ENCODE results near the gene SNX5. TPM values are rescaled to one million over a fixed set of nuclear protein-coding genes. Genes with fewer than 3 reads are reported as not detected.

Gene SNX5
- total and polyA plus RNA-seq, 2 donors (not counting 1 experiment from before 2014, with no cell fraction given): 97.8 to 128 TPM

GRCh38 chr20:17951323-17951722, 17.3 kb downstream of the SNX5 start:
- H3K27ac ChIP-seq (ENCODE audit: low read length in 2 of 2): no peak overlapping the region
- ChIA-PET CTCF (no interaction called here), POLR2A (no interaction called here)
- DNase-seq (no peak), ATAC-seq (ENCODE audit: low read depth) (no peak)
- Mint-ChIP-seq H3K27ac (no peak overlapping the region), H3K4me1 (peaks cover 48% of the 10 kb centered on the region), H3K4me3 (no peak overlapping the region), H3K27me3 (no peaks in the 10 kb centered on the region), H3K9me3 (ENCODE audit: insufficient read depth) (no peaks in the 10 kb centered on the region)
- no peak overlapping the region for H2AFZ ChIP-seq (ENCODE audit: insufficient read depth, low read depth, low read length, poor library complexity, severe bottlenecking)
- peaks cover 38 to 42% of the 10 kb centered on the region in 2 donors for H3K4me1 ChIP-seq (ENCODE audit: control insufficient read depth in 2 of 2, insufficient read depth in 2 of 2, low read length in 2 of 2)
- H3K36me3 ChIP-seq (replicated peaks in 1 of 2; ENCODE audit: control extremely low read depth in 1 of 2, control insufficient read depth in 1 of 2, extremely low read depth in 1 of 2, insufficient read depth in 2 of 2, low read length in 1 of 2): peaks cover 18 to 94% of the 10 kb centered on the region in 2 experiments
- H4K20me1 ChIP-seq (ENCODE audit: control insufficient read depth, insufficient read depth, low read length, poor library complexity, severe bottlenecking): peaks cover 31% of the 10 kb centered on the region
- H3K27me3 ChIP-seq (replicated peaks in 1 of 4; ENCODE audit: control extremely low read depth in 1 of 4, control insufficient read depth in 3 of 4, insufficient read depth in 4 of 4, low read length in 3 of 4): no peaks in the 10 kb centered on the region
- H3K9ac ChIP-seq (ENCODE audit: low read length): no peak overlapping the region
- H3K9me3 ChIP-seq (ENCODE audit: control extremely low read depth in 1 of 3, control insufficient read depth in 2 of 3, insufficient read depth in 1 of 3, low read length in 2 of 3): no peaks in the 10 kb centered on the region
- intact Hi-C loops (cut with micrococcal nuclease): no loop called here
- H3K79me2 ChIP-seq (ENCODE audit: control insufficient read depth, insufficient read depth, low read length): peaks cover 78% of the 10 kb centered on the region
- WGBS (ENCODE audit: insufficient coverage): 86% methylated on average over 1 of the region's 2 CpGs
- no peak overlapping the region for H3K4me2 ChIP-seq (replicated peaks; ENCODE audit: low read depth, low read length, poor library complexity, severe bottlenecking)
- TF ChIP-seq CTCF (IDR thresholded peaks at IDR 0.05): no peak
- TF ChIP-seq EZH2 (IDR thresholded peaks at IDR 0.05; ENCODE audit: borderline replicate concordance, insufficient read depth, low read depth, low read length, poor library complexity, severe bottlenecking): no peak
- no peak overlapping the region for H3K4me3 ChIP-seq (ENCODE audit: control extremely low read depth in 1 of 5, extremely low read depth in 1 of 5, insufficient read depth in 1 of 5, low read depth in 2 of 5, low read length in 4 of 5)

GRCh38 chr20:17950670-17951069, 17.9 kb downstream of the SNX5 start:
- no peak overlapping the region for H3K27ac Mint-ChIP-seq
- 100% methylated on average over 1 of the region's 6 CpGs for WGBS (ENCODE audit: insufficient coverage)
- DNase-seq (no peak), ATAC-seq (ENCODE audit: low read depth) (no peak)
- peaks cover 46% of the 10 kb centered on the region for H3K4me1 Mint-ChIP-seq
- Histone ChIP-seq H3K79me2 (ENCODE audit: control insufficient read depth, insufficient read depth, low read length) (peaks cover 77% of the 10 kb centered on the region), H3K4me1 (ENCODE audit: control insufficient read depth in 2 of 2, insufficient read depth in 2 of 2, low read length in 2 of 2) (peaks cover 31 to 40% of the 10 kb centered on the region in 2 donors), H3K4me3 (ENCODE audit: control extremely low read depth in 1 of 5, extremely low read depth in 1 of 5, insufficient read depth in 1 of 5, low read depth in 2 of 5, low read length in 4 of 5) (no peak overlapping the region), H4K20me1 (ENCODE audit: control insufficient read depth, insufficient read depth, low read length, poor library complexity, severe bottlenecking) (peaks cover 36% of the 10 kb centered on the region), H3K27ac (ENCODE audit: low read length in 2 of 2) (no peak overlapping the region), H3K9ac (ENCODE audit: low read length) (no peak overlapping the region), H3K27me3 (replicated peaks in 1 of 4; ENCODE audit: control extremely low read depth in 1 of 4, control insufficient read depth in 3 of 4, insufficient read depth in 4 of 4, low read length in 3 of 4) (no peaks in the 10 kb centered on the region), H3K9me3 (ENCODE audit: control extremely low read depth in 1 of 3, control insufficient read depth in 2 of 3, insufficient read depth in 1 of 3, low read length in 2 of 3) (no peaks in the 10 kb centered on the region), H3K4me2 (replicated peaks; ENCODE audit: low read depth, low read length, poor library complexity, severe bottlenecking) (no peak overlapping the region), H3K36me3 (replicated peaks in 1 of 2; ENCODE audit: control extremely low read depth in 1 of 2, control insufficient read depth in 1 of 2, extremely low read depth in 1 of 2, insufficient read depth in 2 of 2, low read length in 1 of 2) (peaks cover 18 to 97% of the 10 kb centered on the region in 2 experiments), H2AFZ (ENCODE audit: insufficient read depth, low read depth, low read length, poor library complexity, severe bottlenecking) (no peak overlapping the region)
- ChIA-PET CTCF (no interaction called here), POLR2A (no interaction called here)
- intact Hi-C loops (cut with micrococcal nuclease): no loop called here
- H3K9me3 Mint-ChIP-seq (ENCODE audit: insufficient read depth): no peaks in the 10 kb centered on the region
- TF ChIP-seq EZH2 (IDR thresholded peaks at IDR 0.05; ENCODE audit: borderline replicate concordance, insufficient read depth, low read depth, low read length, poor library complexity, severe bottlenecking): no peak
- TF ChIP-seq CTCF (IDR thresholded peaks at IDR 0.05): no peak
- H3K27me3 Mint-ChIP-seq: no peaks in the 10 kb centered on the region
- H3K4me3 Mint-ChIP-seq: no peak overlapping the region
